ENCODE measurements around the gene ZFAND3.

DNA sequence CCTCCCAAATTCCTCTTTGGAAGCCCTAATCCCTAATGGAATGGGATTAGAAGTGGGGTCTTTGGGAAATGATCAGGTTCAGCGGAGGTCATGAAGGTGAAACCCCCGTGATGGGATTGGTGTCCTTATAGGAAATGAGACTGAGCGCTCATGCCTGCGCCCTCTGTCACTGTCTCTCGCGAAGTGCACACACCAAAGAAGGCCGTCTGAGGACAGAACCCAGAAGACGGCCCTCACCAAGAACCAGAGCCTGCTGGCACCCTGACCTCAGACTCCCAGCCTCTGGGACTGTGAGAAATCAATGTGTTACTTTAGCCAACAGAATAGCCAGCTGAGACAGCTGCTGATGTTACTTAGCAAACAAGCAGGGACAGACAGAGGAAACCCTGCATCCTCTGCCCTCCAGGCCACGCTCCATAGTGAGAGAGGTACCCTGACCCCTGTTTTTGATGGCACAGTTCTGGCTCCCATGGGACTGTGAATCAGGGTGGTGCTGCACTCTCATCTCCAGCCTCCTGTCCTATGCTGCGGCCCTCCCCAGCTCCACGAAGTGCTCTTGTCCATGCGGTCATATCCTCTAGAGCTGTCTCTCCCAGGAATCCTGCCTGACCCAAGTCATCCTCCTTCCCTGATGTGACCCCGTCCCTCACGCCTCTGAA, 369.3 kb downstream of the ZFAND3 start:
- TF ChIP-seq POLR2A (IDR thresholded peaks at IDR 0.05; ENCODE audit: low read depth, low read length), result no peak
- no peak for TF ChIP-seq POLR2AphosphoS5 (IDR thresholded peaks at IDR 0.05; ENCODE audit: low read depth, low read length)
- TF ChIP-seq TAF1 (IDR thresholded peaks at IDR 0.05; ENCODE audit: borderline replicate concordance, low read depth, low read length), result no peak
